HCT116 (cell line): ENCODE data around the gene ARMH1. TPM values are rescaled to one million over a fixed set of nuclear protein-coding genes. Genes with fewer than 3 reads are reported as not detected.

Source experiments
- ATAC-seq: fragments of 200-7000 bp; cut with Tn5 transposase; 2 replicates; pipeline ENCODE4 v1.9.1; 2020; ENCODE audit warnings: mild to moderate bottlenecking, moderate library complexity
- BruUV-seq: library from RNA; stranded (reverse); fragments of 400-500 nt; replicated peaks from 2 replicates; lab custom pipeline; 2021; lab: Mats Ljungman, UMichigan
- CTCF ChIA-PET: fragments of 300-600 bp; sonication (Branson Sonifier 250); formaldehyde crosslinking; loops from one replicate; lab custom pipeline; 2021; ENCODE audit warnings: antibody characterized with exemption; lab: Charles Lee
- POLR2A ChIA-PET: fragments of 300-600, 350-600 bp; sonication (Branson Sonifier 250); formaldehyde crosslinking; loops from one replicate; lab custom pipeline; 2021; ENCODE audit warnings: antibody characterized with exemption; lab: Charles Lee
- RAD21 ChIA-PET, 2 experiments: fragments of 300-600 bp; sonication (Branson Sonifier 250); formaldehyde crosslinking; loops; one replicate each; lab custom pipeline; 2023; ENCODE audit warnings: low total read pairs in 2 of 2; ENCODE audit not compliant: uncharacterized antibody in 2 of 2, unreplicated experiment in 2 of 2, low non-redundant PET in 1 of 2; lab: Charles Lee
- DNase-seq: peaks from one replicate; pipeline ENCODE4 v3.0.0-alpha.2; 2010; ENCODE audit warnings: low read depth, low spot score
- H2AFZ ChIP-seq: fragments of 200-600 bp; shearing (Covaris generic), sonication (generic); 2 replicates; pipeline ENCODE4 v1.6.1; 2017; ENCODE audit warnings: low read depth, mixed run types, mixed read lengths, antibody characterized with exemption, low read length; ENCODE audit not compliant: poor library complexity, severe bottlenecking
- H3K27ac ChIP-seq: 2 replicates; pipeline ENCODE4 v1.5.1; 2012; ENCODE audit warnings: low read depth, low read length
- H3K27me3 ChIP-seq: fragments of 200-600 bp; sonication (generic); 2 replicates; pipeline ENCODE4 v1.6.1; 2016; ENCODE audit warnings: mixed run types, low read length, mixed read lengths; ENCODE audit not compliant: insufficient read depth
- H3K36me3 ChIP-seq, 2 experiments: fragments of 200-500 bp in 1 of 2; fragments of 200-600 bp in 1 of 2; sonication (Bioruptor generic) in 1 of 2; sonication (generic) in 1 of 2; 2 replicates each; pipeline versions ENCODE4 v1.5.1 to v1.6.1; 2014 to 2016; ENCODE audit warnings: low read length in 2 of 2, inconsistent platforms in 1 of 2, mixed read lengths in 1 of 2, mixed run types in 1 of 2; ENCODE audit not compliant: insufficient read depth in 2 of 2, control insufficient read depth in 1 of 2
- H3K4me1 ChIP-seq, 2 experiments: fragments of 200-600 bp in 1 of 2; sonication (generic) in 1 of 2; 2 replicates each; pipeline versions ENCODE4 v1.5.1 to v1.6.1; 2012 to 2017; ENCODE audit warnings: low read length in 2 of 2, inconsistent platforms in 1 of 2, mild to moderate bottlenecking in 1 of 2, mixed read lengths in 1 of 2, mixed run types in 1 of 2, moderate library complexity in 1 of 2; ENCODE audit not compliant: insufficient read depth in 2 of 2, control insufficient read depth in 1 of 2
- H3K4me2 ChIP-seq: fragments of 200-600 bp; sonication (generic); 2 replicates; pipeline ENCODE4 v1.6.1; 2017; ENCODE audit warnings: mixed run types, low read length, mixed read lengths
- H3K4me3 ChIP-seq, 2 experiments: fragments of 200-600 bp in 1 of 2; sonication (generic) in 1 of 2; replicated peaks in 1 of 2; 2 replicates each; pipeline ENCODE4 v1.5.1; 2011 to 2016; ENCODE audit warnings: low read length in 2 of 2, control low read depth in 1 of 2, low read depth in 1 of 2, mild to moderate bottlenecking in 1 of 2, mixed read lengths in 1 of 2, mixed run types in 1 of 2
- H3K79me2 ChIP-seq: fragments of 200-600 bp; sonication (generic); 2 replicates; pipeline ENCODE4 v1.6.1; 2017; ENCODE audit warnings: mild to moderate bottlenecking, mixed run types, low read length, moderate library complexity, mixed read lengths; ENCODE audit not compliant: insufficient read depth
- H3K9ac ChIP-seq: fragments of 200-600 bp; sonication (generic); 2 replicates; pipeline ENCODE4 v1.6.1; 2016; ENCODE audit warnings: low read length, mixed read lengths
- H3K9me2 ChIP-seq: fragments of 200-600 bp; sonication (generic), shearing (Covaris generic); 2 replicates; pipeline ENCODE4 v1.6.1; 2017; ENCODE audit warnings: mixed run types, mild to moderate bottlenecking, moderate library complexity; ENCODE audit not compliant: insufficient read depth
- H3K9me3 ChIP-seq, 2 experiments: fragments of 200-500 bp in 1 of 2; fragments of 200-600 bp in 1 of 2; sonication (Bioruptor generic) in 1 of 2; sonication (generic) in 1 of 2; 2 replicates each; pipeline ENCODE4 v1.6.1; 2014 to 2017; ENCODE audit warnings: low read length in 2 of 2, mixed read lengths in 2 of 2, inconsistent platforms in 1 of 2, low read depth in 1 of 2, mild to moderate bottlenecking in 1 of 2, mixed run types in 1 of 2, moderate library complexity in 1 of 2; ENCODE audit not compliant: control insufficient read depth in 1 of 2, insufficient read depth in 1 of 2
- H4K20me1 ChIP-seq: fragments of 200-600 bp; sonication (generic), shearing (Covaris generic); 2 replicates; pipeline ENCODE4 v1.6.1; 2017; ENCODE audit warnings: mixed run types, mild to moderate bottlenecking, moderate library complexity; ENCODE audit not compliant: insufficient read depth
- CBX3 ChIP-seq: IDR thresholded peaks from 2 replicates; pipeline ENCODE4 v1.6.1; 2012; ENCODE audit warnings: low read depth
- CEBPB ChIP-seq: IDR thresholded peaks from 2 replicates; pipeline ENCODE4 v1.6.1; 2012; ENCODE audit warnings: low read depth
- EGR1 ChIP-seq: IDR thresholded peaks from 2 replicates; pipeline ENCODE4 v1.6.1; 2012; ENCODE audit warnings: low read depth
- EZH2 ChIP-seq: fragments of 200-600 bp; sonication (generic); IDR thresholded peaks from 2 replicates; pipeline ENCODE4 v1.6.1; 2017; ENCODE audit warnings: antibody characterized with exemption, mixed run types
- EZH2phosphoT487 ChIP-seq: fragments of 200-600 bp; IDR thresholded peaks from 2 replicates; pipeline ENCODE4 v1.6.1; 2018; ENCODE audit warnings: antibody characterized with exemption, borderline replicate concordance
- FOSL1 ChIP-seq: IDR thresholded peaks from 2 replicates; pipeline ENCODE4 v1.6.1; 2012; ENCODE audit warnings: low read depth
- POLR2A ChIP-seq: IDR thresholded peaks from 2 replicates; pipeline ENCODE4 v1.7.0; 2011; ENCODE audit warnings: borderline replicate concordance; ENCODE audit not compliant: insufficient read depth, insufficient read length; ENCODE audit errors: extremely low read depth
- RAD21 ChIP-seq: IDR thresholded peaks from 2 replicates; pipeline ENCODE4 v1.6.1; 2012; ENCODE audit warnings: low read depth, mild to moderate bottlenecking
- SRF ChIP-seq: IDR thresholded peaks from 2 replicates; pipeline ENCODE4 v1.6.1; 2012; ENCODE audit warnings: low read depth
- YY1 ChIP-seq: IDR thresholded peaks from 2 replicates; pipeline ENCODE4 v1.6.1; 2011; ENCODE audit warnings: low read length, low read depth, moderate library complexity, mild to moderate bottlenecking; ENCODE audit not compliant: insufficient replicate concordance; ENCODE audit errors: extremely low read depth
- ZFX ChIP-seq: fragments of 450-650 bp; IDR thresholded peaks from 2 replicates; pipeline ENCODE4 v1.6.1; 2017
- intact Hi-C: fragments of 100-400 bp; cut with micrococcal nuclease; formaldehyde crosslinking; loops from 2 replicates; pipeline ENCODE4 v1.10.0; 2022
- total RNA-seq: library from RNA; stranded (reverse); gene quantifications from one replicate; pipeline ENCODE4 v1.2.1, GENCODE V29; 2021; ENCODE audit not compliant: unreplicated experiment
- TF ChIP-seq, protein P1 (sequence below): IDR thresholded peaks from 2 replicates; pipeline ENCODE4 v1.6.1; 2012
- TF ChIP-seq, protein P2 (sequence below): IDR thresholded peaks from 2 replicates; pipeline ENCODE4 v1.6.1; 2012; ENCODE audit warnings: low read depth

The ARMH1 gene
- total RNA-seq, 1 experiment from 2014 or later, result 3.2 TPM

DNA sequence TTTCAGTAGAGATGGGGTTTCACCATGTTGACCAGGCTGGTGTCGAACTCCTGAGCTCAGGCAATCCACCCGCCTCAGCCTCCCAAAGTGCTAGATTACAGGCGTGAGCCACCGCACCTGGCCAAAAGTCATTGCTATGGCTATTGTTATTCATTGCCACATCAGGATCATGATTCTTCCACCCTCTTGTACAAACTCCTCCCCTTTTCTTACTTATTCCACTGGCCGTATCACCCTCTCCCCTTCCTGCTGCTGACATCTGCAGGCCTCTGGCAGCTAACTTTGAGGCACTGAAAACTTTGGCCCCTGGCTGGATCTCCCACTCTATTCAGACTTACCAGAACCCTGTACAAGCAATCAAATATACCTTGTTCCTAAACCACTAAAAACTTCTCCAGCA is 11.1 kb upstream of the ARMH1 start:
- ChIA-PET CTCF (interaction anchor here (2.9 kb wide), 1 partner anchor 11 kb away, joined by 10 read pairs; no protein-coding TSS in a partner anchor), RAD21 (no interaction called here), POLR2A (no interaction called here)
- Histone ChIP-seq H3K79me2 (no peaks in the 10 kb centered on the region), H3K4me2 (no peak overlapping the region), H3K4me1 (no peaks in the 10 kb centered on the region), H3K9me3 (no peaks in the 10 kb centered on the region), H3K9me2 (no peaks in the 10 kb centered on the region), H3K9ac (no peak overlapping the region), H4K20me1 (no peaks in the 10 kb centered on the region), H3K36me3 (no peaks in the 10 kb centered on the region), H3K4me3 (no peak overlapping the region), H3K27me3 (no peaks in the 10 kb centered on the region), H3K27ac (no peak overlapping the region), H2AFZ (no peak overlapping the region)
- no peak for ATAC-seq
- no TSS peak for BruUV-seq
- intact Hi-C loops, result no loop called here
- DNase-seq, result no peak
- TF ChIP-seq FOSL1, result no peak
- TF ChIP-seq EZH2phosphoT487, result no peak
- TF ChIP-seq, protein P1, sequence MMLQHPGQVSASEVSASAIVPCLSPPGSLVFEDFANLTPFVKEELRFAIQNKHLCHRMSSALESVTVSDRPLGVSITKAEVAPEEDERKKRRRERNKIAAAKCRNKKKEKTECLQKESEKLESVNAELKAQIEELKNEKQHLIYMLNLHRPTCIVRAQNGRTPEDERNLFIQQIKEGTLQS, result no peak
- no peak for TF ChIP-seq ZFX
- no peak for TF ChIP-seq RAD21
- TF ChIP-seq SRF, result no peak
- no peak for TF ChIP-seq EZH2
- TF ChIP-seq POLR2A, result no peak
- TF ChIP-seq YY1, result no peak
- no peak for TF ChIP-seq CBX3
- TF ChIP-seq CEBPB, result no peak
- TF ChIP-seq, protein P2, sequence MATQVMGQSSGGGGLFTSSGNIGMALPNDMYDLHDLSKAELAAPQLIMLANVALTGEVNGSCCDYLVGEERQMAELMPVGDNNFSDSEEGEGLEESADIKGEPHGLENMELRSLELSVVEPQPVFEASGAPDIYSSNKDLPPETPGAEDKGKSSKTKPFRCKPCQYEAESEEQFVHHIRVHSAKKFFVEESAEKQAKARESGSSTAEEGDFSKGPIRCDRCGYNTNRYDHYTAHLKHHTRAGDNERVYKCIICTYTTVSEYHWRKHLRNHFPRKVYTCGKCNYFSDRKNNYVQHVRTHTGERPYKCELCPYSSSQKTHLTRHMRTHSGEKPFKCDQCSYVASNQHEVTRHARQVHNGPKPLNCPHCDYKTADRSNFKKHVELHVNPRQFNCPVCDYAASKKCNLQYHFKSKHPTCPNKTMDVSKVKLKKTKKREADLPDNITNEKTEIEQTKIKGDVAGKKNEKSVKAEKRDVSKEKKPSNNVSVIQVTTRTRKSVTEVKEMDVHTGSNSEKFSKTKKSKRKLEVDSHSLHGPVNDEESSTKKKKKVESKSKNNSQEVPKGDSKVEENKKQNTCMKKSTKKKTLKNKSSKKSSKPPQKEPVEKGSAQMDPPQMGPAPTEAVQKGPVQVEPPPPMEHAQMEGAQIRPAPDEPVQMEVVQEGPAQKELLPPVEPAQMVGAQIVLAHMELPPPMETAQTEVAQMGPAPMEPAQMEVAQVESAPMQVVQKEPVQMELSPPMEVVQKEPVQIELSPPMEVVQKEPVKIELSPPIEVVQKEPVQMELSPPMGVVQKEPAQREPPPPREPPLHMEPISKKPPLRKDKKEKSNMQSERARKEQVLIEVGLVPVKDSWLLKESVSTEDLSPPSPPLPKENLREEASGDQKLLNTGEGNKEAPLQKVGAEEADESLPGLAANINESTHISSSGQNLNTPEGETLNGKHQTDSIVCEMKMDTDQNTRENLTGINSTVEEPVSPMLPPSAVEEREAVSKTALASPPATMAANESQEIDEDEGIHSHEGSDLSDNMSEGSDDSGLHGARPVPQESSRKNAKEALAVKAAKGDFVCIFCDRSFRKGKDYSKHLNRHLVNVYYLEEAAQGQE, result no peak
- TF ChIP-seq EGR1, result no peak
